Hepatocyte (in vitro differentiated cells): ENCODE data around the gene TSKS. TPM values are rescaled to one million over a fixed set of nuclear protein-coding genes. Genes with fewer than 3 reads are reported as not detected.

Source experiments
- DNase-seq: peaks from one replicate; pipeline ENCODE4 v3.0.0-alpha.2; 2016; ENCODE audit warnings: low spot score
- H2AFZ ChIP-seq: fragments of 200-600 bp; sonication (generic); 2 replicates; pipeline ENCODE4 v1.6.0; 2016; ENCODE audit warnings: antibody characterized with exemption, mild to moderate bottlenecking
- H3K27ac ChIP-seq: fragments of 200-600 bp; sonication (generic); 2 replicates; pipeline ENCODE4 v1.5.1; 2016; ENCODE audit warnings: mild to moderate bottlenecking
- H3K27me3 ChIP-seq: fragments of 200-600 bp; sonication (generic); 2 replicates; pipeline ENCODE4 v1.6.1; 2016
- H3K36me3 ChIP-seq: fragments of 200-600 bp; sonication (generic); replicated peaks from 2 replicates; pipeline ENCODE4 v1.5.1; 2016; ENCODE audit warnings: low read depth; ENCODE audit not compliant: insufficient read depth
- H3K4me1 ChIP-seq: fragments of 200-600 bp; sonication (generic); 2 replicates; pipeline ENCODE4 v1.5.1; 2016; ENCODE audit warnings: mild to moderate bottlenecking, moderate library complexity; ENCODE audit not compliant: insufficient read depth
- H3K4me2 ChIP-seq: fragments of 200-600 bp; sonication (generic); 2 replicates; pipeline ENCODE4 v1.6.0; 2016
- H3K4me3 ChIP-seq: fragments of 200-600 bp; sonication (generic); 2 replicates; pipeline ENCODE4 v1.5.1; 2016; ENCODE audit warnings: mild to moderate bottlenecking
- H3K79me2 ChIP-seq: fragments of 200-600 bp; sonication (generic); 2 replicates; pipeline ENCODE4 v1.6.0; 2017; ENCODE audit warnings: mild to moderate bottlenecking
- H3K9me2 ChIP-seq: fragments of 200-600 bp; sonication (generic); replicated peaks from 2 replicates; pipeline ENCODE4 v1.6.0; 2017; ENCODE audit warnings: mild to moderate bottlenecking; ENCODE audit not compliant: insufficient read depth
- H3K9me3 ChIP-seq: fragments of 200-600 bp; sonication (generic); 2 replicates; pipeline ENCODE4 v1.5.1; 2016; ENCODE audit warnings: low read depth, mild to moderate bottlenecking
- H4K20me1 ChIP-seq: fragments of 200-600 bp; sonication (generic); 2 replicates; pipeline ENCODE4 v1.6.0; 2016; ENCODE audit warnings: mild to moderate bottlenecking; ENCODE audit not compliant: insufficient read depth, poor library complexity, severe bottlenecking
- EZH2 ChIP-seq: fragments of 200-600 bp; sonication (generic); IDR thresholded peaks from 2 replicates; pipeline ENCODE4 v1.6.1; 2016; ENCODE audit warnings: antibody characterized with exemption, mild to moderate bottlenecking, borderline replicate concordance
- EZH2phosphoT487 ChIP-seq: fragments of 200-600 bp; sonication (generic); IDR thresholded peaks from one replicate; pipeline ENCODE4 v1.6.1; 2018; ENCODE audit warnings: antibody characterized with exemption, mild to moderate bottlenecking, low read depth, moderate library complexity; ENCODE audit not compliant: unreplicated experiment, severe bottlenecking
- WGBS: methylation state at CpG from one replicate; pipeline ENCODE4 v1.1.6; 2016; ENCODE audit warnings: low lambda C conversion rate; ENCODE audit errors: missing lambda C conversion rate; 5-methylcytosine and 5-hydroxymethylcytosine counted together
- polyA plus RNA-seq: library from polyadenylated mRNA; unstranded; fragments of >200 nt; fragmentation: Nextera tagmentation; extraction: Ambion mirVana; gene quantifications from 2 replicates; pipeline ENCODE4 v1.2.1, GENCODE V29; 2016
- total RNA-seq: library from RNA; depleted of rRNA; stranded (reverse); fragments of >200 nt; gene quantifications from 2 replicates; pipeline ENCODE4 v1.2.3, GENCODE V29; 2014
- TF ChIP-seq, protein P1 (sequence below): fragments of 200-600 bp; sonication (generic); IDR thresholded peaks from 2 replicates; pipeline ENCODE4 v1.5.1; 2016; ENCODE audit warnings: antibody characterized with exemption, mild to moderate bottlenecking; ENCODE audit not compliant: poor library complexity

The TSKS gene
- total and polyA plus RNA-seq, 2 experiments from 2014 or later, result not detected

DNA sequence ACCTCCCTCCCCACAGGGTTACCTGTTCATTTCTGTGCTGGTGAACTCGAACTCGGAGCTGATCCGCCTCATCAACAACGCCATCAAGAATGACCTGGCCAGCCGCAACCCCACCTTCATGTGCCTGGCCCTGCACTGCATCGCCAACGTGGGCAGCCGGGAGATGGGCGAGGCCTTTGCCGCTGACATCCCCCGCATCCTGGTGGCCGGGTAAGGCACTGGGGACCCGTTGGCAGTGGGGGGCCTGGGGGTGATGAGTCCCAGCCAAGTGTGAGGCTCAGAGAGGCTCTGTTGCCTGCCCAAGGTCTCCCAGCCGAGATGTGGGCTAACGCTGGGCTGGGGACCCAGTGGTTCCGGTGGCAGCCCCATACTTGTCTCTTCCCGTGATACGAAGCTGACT lies 19.4 kb upstream of the TSKS start:
- H3K27ac ChIP-seq, result no peak overlapping the region
- no peaks in the 10 kb centered on the region for H3K9me3 ChIP-seq
- no peaks in the 10 kb centered on the region for H4K20me1 ChIP-seq
- no peak overlapping the region for H2AFZ ChIP-seq
- H3K4me1 ChIP-seq, result no peaks in the 10 kb centered on the region
- no peak overlapping the region for H3K4me3 ChIP-seq
- WGBS, result 100% methylated on average over 18 of the region's 18 CpGs
- no peak for DNase-seq
- H3K36me3 ChIP-seq, result no peaks in the 10 kb centered on the region
- peaks cover 15% of the 10 kb centered on the region for H3K79me2 ChIP-seq
- H3K9me2 ChIP-seq, result no peaks in the 10 kb centered on the region
- no peak for TF ChIP-seq EZH2phosphoT487
- TF ChIP-seq, protein P1, sequence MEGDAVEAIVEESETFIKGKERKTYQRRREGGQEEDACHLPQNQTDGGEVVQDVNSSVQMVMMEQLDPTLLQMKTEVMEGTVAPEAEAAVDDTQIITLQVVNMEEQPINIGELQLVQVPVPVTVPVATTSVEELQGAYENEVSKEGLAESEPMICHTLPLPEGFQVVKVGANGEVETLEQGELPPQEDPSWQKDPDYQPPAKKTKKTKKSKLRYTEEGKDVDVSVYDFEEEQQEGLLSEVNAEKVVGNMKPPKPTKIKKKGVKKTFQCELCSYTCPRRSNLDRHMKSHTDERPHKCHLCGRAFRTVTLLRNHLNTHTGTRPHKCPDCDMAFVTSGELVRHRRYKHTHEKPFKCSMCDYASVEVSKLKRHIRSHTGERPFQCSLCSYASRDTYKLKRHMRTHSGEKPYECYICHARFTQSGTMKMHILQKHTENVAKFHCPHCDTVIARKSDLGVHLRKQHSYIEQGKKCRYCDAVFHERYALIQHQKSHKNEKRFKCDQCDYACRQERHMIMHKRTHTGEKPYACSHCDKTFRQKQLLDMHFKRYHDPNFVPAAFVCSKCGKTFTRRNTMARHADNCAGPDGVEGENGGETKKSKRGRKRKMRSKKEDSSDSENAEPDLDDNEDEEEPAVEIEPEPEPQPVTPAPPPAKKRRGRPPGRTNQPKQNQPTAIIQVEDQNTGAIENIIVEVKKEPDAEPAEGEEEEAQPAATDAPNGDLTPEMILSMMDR, result no peak
- H3K4me2 ChIP-seq, result no peak overlapping the region
- H3K27me3 ChIP-seq, result no peaks in the 10 kb centered on the region

DNA sequence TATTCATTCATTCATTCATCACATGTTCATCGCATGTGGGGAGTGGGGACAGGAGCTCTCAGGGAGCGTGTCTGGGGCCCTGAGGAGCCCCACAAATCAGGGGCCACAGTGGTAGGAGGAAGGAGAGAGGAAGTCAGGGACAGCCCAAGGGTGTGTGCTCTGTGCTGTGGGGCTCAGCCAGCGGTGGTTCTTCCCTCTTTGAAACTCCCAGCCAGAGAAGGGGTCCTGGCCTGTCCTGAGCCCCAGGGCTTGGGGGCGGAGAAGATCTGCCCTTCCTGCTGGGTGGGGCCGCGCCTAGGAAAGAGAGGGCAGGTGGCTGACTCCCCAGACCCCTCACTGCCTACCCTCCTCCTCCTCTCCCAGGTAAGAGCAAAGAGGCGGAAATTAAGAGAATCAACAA lies 18.3 kb upstream of the TSKS start:
- H3K79me2 ChIP-seq, result peaks cover 19% of the 10 kb centered on the region
- H3K9me2 ChIP-seq, result no peaks in the 10 kb centered on the region
- 93% methylated on average over 7 of the region's 7 CpGs for WGBS

DNA sequence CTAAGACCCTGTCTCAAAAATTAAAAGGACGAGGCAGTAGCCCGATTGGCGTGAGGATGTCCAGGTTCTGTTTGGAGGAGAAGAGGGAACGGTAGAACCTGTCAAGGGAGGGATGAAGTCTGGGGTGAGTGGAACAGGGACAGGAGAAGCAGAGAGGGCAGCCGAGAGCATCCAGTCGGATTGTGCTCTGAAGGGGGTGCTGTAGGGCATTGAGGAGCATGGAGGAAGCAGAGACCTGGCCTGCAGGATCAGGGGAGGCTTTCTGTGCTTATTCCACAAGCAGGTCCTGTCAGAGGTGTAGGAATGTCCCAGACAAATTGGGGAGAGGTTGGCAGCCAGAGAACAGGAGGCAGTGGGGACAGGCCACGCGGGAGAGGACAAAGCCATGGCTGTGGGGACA lies 17.8 kb upstream of the TSKS start:
- H3K27ac ChIP-seq, result no peak overlapping the region
- no peak overlapping the region for H3K4me3 ChIP-seq
- no peaks in the 10 kb centered on the region for H3K9me2 ChIP-seq
- H3K4me2 ChIP-seq, result no peak overlapping the region
- no peaks in the 10 kb centered on the region for H3K9me3 ChIP-seq
- H4K20me1 ChIP-seq, result no peaks in the 10 kb centered on the region
- no peaks in the 10 kb centered on the region for H3K4me1 ChIP-seq
- H2AFZ ChIP-seq, result no peak overlapping the region
- no peaks in the 10 kb centered on the region for H3K36me3 ChIP-seq
- DNase-seq, result no peak
- TF ChIP-seq, protein P1, result no peak
- WGBS, result 77% methylated on average over 8 of the region's 8 CpGs
- no peaks in the 10 kb centered on the region for H3K27me3 ChIP-seq
- peaks cover 22% of the 10 kb centered on the region for H3K79me2 ChIP-seq

More for the DNA sequence above, 18.3 kb upstream of the TSKS start:
- Histone ChIP-seq H3K4me3 (no peak overlapping the region), H3K27me3 (no peaks in the 10 kb centered on the region), H3K36me3 (no peaks in the 10 kb centered on the region), H3K4me2 (no peak overlapping the region), H3K9me3 (no peaks in the 10 kb centered on the region), H4K20me1 (no peaks in the 10 kb centered on the region), H2AFZ (no peak overlapping the region), H3K4me1 (no peaks in the 10 kb centered on the region), H3K27ac (no peak overlapping the region)
- TF ChIP-seq, protein P1, result no peak
- no peak for TF ChIP-seq EZH2phosphoT487
- no peak for DNase-seq

DNA sequence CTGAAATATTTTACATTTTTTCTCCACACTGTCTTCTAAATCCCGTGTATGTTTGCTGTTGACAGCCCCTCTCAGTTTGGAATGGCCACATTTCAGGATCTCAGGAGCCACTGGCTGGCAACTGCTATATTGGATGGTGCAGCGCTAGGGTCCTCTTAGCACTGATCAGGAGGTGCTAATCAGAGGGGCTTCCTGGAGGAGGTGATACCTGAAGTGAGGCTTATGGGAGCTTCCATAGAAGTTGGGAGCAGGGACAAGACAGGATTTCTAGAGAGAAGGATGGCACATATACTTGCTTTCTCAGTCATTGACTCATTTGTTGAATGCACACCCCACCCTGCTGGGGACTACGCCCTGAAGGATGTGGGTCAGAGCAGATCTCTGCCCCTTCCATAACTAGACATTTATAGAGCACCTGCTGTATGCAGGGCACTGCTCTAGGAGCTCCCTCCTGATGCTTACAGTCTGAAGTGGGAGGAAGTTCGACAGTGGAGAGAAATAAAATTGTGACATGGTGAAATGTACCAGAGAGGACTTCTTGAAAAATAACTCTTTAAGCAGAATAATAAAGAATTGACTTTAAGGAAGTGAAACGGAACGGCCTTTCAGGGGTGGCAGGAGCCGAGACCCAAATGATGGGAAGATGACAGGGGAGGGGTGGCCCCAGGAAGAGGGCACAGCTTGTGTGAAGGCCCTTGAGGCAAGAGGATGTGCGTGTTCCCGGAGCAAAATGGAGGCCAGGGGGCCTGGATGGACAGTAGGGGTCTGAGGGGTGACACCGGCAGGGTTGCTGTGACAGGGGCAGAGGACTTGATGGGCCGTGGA lies 16.8 kb upstream of the TSKS start:
- H4K20me1 ChIP-seq, result no peaks in the 10 kb centered on the region
- no peaks in the 10 kb centered on the region for H3K9me3 ChIP-seq
- no peak overlapping the region for H3K4me3 ChIP-seq
- H3K9me2 ChIP-seq, result no peaks in the 10 kb centered on the region
- TF ChIP-seq, protein P1, result no peak
- no peak for TF ChIP-seq EZH2
- no peak for TF ChIP-seq EZH2phosphoT487
- 91% methylated on average over 11 of the region's 11 CpGs for WGBS
- no peaks in the 10 kb centered on the region for H3K27me3 ChIP-seq
- H3K79me2 ChIP-seq, result peaks cover 29% of the 10 kb centered on the region
- no peak overlapping the region for H3K4me2 ChIP-seq
- no peak for DNase-seq
- H3K27ac ChIP-seq, result no peak overlapping the region
- H3K4me1 ChIP-seq, result no peaks in the 10 kb centered on the region
- H2AFZ ChIP-seq, result no peak overlapping the region
- H3K36me3 ChIP-seq, result no peaks in the 10 kb centered on the region
